K562 (cell line): Measurements from ENCODE around the gene FADS1. TPM values are rescaled to one million over a fixed set of nuclear protein-coding genes. Genes with fewer than 3 reads are reported as not detected.

ENCODE experiments used
- ATF1 ChIP-seq, 2 experiments: fragments of 450-650 bp in 1 of 2; IDR thresholded peaks; 2 replicates each; pipeline ENCODE4 v1.6.1; 2016; ENCODE audit warnings: missing compliant biosample characterization in 1 of 2, missing genetic modification characterization in 1 of 2
- FOXJ3 ChIP-seq: sonication (generic); formaldehyde crosslinking; IDR thresholded peaks from 2 replicates; pipeline ENCODE4 v1.4.0; 2020; ENCODE audit warnings: mild to moderate bottlenecking, missing genetic modification reagents
- HES1 ChIP-seq: fragments of 450-650 bp; IDR thresholded peaks from 2 replicates; pipeline ENCODE4 v1.6.1; 2016; ENCODE audit warnings: low read depth, mild to moderate bottlenecking, moderate library complexity
- MAZ ChIP-seq, 2 experiments: fragments of 450-650 bp in 1 of 2; sonication (generic) in 1 of 2; formaldehyde crosslinking; IDR thresholded peaks in 1 of 2; conservative IDR thresholded peaks in 1 of 2; 2 replicates each; pipeline versions ENCODE4 v1.4.0 to v1.5.0; 2020; ENCODE audit warnings: mild to moderate bottlenecking in 1 of 2, missing genetic modification reagents in 1 of 2
- NEUROD1 ChIP-seq: fragments of 150-350 bp; IDR thresholded peaks from 2 replicates; pipeline ENCODE4 v1.6.1; 2014; ENCODE audit warnings: borderline replicate concordance, low read length, low read depth; ENCODE audit not compliant: partially characterized antibody
- PKNOX1 ChIP-seq: fragments of 450-650 bp; IDR thresholded peaks from 2 replicates; pipeline ENCODE4 v1.6.1; 2016
- PTBP1 ChIP-seq: fragments of 200-400 bp; formaldehyde crosslinking; IDR thresholded peaks from 2 replicates; pipeline ENCODE4 v1.6.1; 2017; ENCODE audit warnings: low read depth, low read length
- ZBTB49 ChIP-seq: sonication (generic); formaldehyde crosslinking; IDR thresholded peaks from 2 replicates; pipeline ENCODE4 v1.8.0; 2022; ENCODE audit warnings: missing genetic modification reagents, mild to moderate bottlenecking, borderline replicate concordance
- ZBTB9 ChIP-seq: fragments of 450-650 bp; formaldehyde crosslinking; IDR thresholded peaks from 2 replicates; pipeline ENCODE4 v1.4.0; 2020; ENCODE audit warnings: mild to moderate bottlenecking, moderate library complexity
- ZNF586 ChIP-seq: fragments of 450-650 bp; formaldehyde crosslinking; conservative IDR thresholded peaks from 2 replicates; pipeline ENCODE4 v1.4.0; 2020; ENCODE audit warnings: mild to moderate bottlenecking, moderate library complexity
- polyA plus RNA-seq, 8 experiments: library from polyadenylated mRNA; depleted of rRNA in 4 of 8; stranded (reverse) in 5 of 8; unstranded in 3 of 8; fragments of >200 nt; fragmentation: Nextera tagmentation in 2 of 8; fragmentation: Illumina TruSeq in 1 of 8; extraction: Ambion mirVana in 2 of 8; extraction: Trizol in 1 of 8; gene quantifications; 2 replicates each; pipeline versions ENCODE4 v1.2.1 to v1.2.3, GENCODE V29; 2011 to 2014; ENCODE audit warnings: inconsistent platforms in 1 of 8, missing spikeins in 1 of 8
- total RNA-seq, 7 experiments: library from RNA; depleted of rRNA in 6 of 7; stranded (reverse); fragments of >200 nt in 6 of 7; fragmentation: Illumina TruSeq in 2 of 7; extraction: Trizol in 2 of 7; gene quantifications; 2 replicates each; pipeline versions ENCODE4 v1.2.1 to v1.2.3, GENCODE V29; 2011 to 2021; ENCODE audit warnings: low replicate concordance in 1 of 7
- TF ChIP-seq, protein P1 (sequence below): fragments of 450-650 bp; formaldehyde crosslinking; IDR thresholded peaks from 2 replicates; pipeline ENCODE4 v1.4.0; 2022; ENCODE audit warnings: missing genetic modification characterization
- TF ChIP-seq, protein P2 (sequence below): fragments of 250-450 bp; sonication (Bioruptor Pico); IDR thresholded peaks from 2 replicates; pipeline ENCODE4 v1.4.0; 2020

FADS1 gene
- total and polyA plus RNA-seq, 9 of the 15 experiments (the other 6 are each of a cell fraction or from before 2014, with no cell fraction given): 110 to 864 (median 364) TPM

- TF ChIP-seq PKNOX1 (peak; percentile 80), ZBTB49 (0 out of 2 replicates have a peak, but pooled peaks have one; percentile 54), PTBP1 (no peak), FOXJ3 (CRISPR knock-in tag) (no peak), MAZ (CRISPR knock-in tag; conservative IDR thresholded peaks at IDR 0.05 in 1 of 2, IDR thresholded peaks at IDR 0.05 in 1 of 2) (peak in 1 of 2 experiments; percentile 83; a peak in 2 of 4 replicates), ZBTB9 (peak; percentile 81), ZNF586 (CRISPR knock-in tag) (no peak), ATF1 (CRISPR knock-in tag; IDR thresholded peaks at IDR 0.05) (no peak; the same call in 1 of the 2 replicates), ATF1 (tag; IDR thresholded peaks at IDR 0.05) (peak; percentile 91), HES1 (no peak; the same call in 1 of the 2 replicates), NEUROD1 (peak; percentile 54)
- TF ChIP-seq, protein P1, sequence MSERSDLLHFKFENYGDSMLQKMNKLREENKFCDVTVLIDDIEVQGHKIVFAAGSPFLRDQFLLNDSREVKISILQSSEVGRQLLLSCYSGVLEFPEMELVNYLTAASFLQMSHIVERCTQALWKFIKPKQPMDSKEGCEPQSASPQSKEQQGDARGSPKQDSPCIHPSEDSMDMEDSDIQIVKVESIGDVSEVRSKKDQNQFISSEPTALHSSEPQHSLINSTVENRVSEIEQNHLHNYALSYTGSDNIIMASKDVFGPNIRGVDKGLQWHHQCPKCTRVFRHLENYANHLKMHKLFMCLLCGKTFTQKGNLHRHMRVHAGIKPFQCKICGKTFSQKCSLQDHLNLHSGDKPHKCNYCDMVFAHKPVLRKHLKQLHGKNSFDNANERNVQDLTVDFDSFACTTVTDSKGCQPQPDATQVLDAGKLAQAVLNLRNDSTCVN: peak; percentile 79; the same call in 1 of the 2 replicates
- TF ChIP-seq, protein P2, sequence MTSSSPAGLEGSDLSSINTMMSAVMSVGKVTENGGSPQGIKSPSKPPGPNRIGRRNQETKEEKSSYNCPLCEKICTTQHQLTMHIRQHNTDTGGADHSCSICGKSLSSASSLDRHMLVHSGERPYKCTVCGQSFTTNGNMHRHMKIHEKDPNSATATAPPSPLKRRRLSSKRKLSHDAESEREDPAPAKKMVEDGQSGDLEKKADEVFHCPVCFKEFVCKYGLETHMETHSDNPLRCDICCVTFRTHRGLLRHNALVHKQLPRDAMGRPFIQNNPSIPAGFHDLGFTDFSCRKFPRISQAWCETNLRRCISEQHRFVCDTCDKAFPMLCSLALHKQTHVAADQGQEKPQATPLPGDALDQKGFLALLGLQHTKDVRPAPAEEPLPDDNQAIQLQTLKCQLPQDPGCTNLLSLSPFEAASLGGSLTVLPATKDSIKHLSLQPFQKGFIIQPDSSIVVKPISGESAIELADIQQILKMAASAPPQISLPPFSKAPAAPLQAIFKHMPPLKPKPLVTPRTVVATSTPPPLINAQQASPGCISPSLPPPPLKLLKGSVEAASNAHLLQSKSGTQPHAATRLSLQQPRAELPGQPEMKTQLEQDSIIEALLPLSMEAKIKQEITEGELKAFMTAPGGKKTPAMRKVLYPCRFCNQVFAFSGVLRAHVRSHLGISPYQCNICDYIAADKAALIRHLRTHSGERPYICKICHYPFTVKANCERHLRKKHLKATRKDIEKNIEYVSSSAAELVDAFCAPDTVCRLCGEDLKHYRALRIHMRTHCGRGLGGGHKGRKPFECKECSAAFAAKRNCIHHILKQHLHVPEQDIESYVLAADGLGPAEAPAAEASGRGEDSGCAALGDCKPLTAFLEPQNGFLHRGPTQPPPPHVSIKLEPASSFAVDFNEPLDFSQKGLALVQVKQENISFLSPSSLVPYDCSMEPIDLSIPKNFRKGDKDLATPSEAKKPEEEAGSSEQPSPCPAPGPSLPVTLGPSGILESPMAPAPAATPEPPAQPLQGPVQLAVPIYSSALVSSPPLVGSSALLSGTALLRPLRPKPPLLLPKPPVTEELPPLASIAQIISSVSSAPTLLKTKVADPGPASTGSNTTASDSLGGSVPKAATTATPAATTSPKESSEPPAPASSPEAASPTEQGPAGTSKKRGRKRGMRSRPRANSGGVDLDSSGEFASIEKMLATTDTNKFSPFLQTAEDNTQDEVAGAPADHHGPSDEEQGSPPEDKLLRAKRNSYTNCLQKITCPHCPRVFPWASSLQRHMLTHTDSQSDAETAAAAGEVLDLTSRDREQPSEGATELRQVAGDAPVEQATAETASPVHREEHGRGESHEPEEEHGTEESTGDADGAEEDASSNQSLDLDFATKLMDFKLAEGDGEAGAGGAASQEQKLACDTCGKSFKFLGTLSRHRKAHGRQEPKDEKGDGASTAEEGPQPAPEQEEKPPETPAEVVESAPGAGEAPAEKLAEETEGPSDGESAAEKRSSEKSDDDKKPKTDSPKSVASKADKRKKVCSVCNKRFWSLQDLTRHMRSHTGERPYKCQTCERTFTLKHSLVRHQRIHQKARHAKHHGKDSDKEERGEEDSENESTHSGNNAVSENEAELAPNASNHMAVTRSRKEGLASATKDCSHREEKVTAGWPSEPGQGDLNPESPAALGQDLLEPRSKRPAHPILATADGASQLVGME (CRISPR knock-in tag): 0 out of 2 replicates have a peak, but pooled peaks have one; percentile 28
These were observed 24.3 kb downstream of the FADS1 start, which contains the start of the genes FEN1 and TMEM258 (continued) for GRCh38 chr11:61792310-61793082.
